ENCODE data around the gene ROR2.

- no peak for TF ChIP-seq POLR2A (IDR thresholded peaks at IDR 0.05)
- TF ChIP-seq CTCF (IDR thresholded peaks at IDR 0.05): no peak
These were observed 46.7 kb downstream of the ROR2 start for GRCh38 chr9:91903126-91903911.

Measured in Peyer's patch (tissue), 4 donors.